Measurements from ENCODE around the gene INKA2.

The INKA2 gene

GRCh38 chr1:111769517-111770146 is 30.4 kb upstream of the INKA2 start:
- Histone ChIP-seq H3K4me1 (ENCODE audit: insufficient read depth, low read length) (no peaks in the 10 kb centered on the region), H3K36me3 (ENCODE audit: insufficient read depth, low read length) (peaks cover 48% of the 10 kb centered on the region), H3K9me3 (ENCODE audit: insufficient read depth, low read depth, low read length) (no peaks in the 10 kb centered on the region), H3K4me3 (ENCODE audit: low read length) (no peak overlapping the region), H3K27me3 (ENCODE audit: insufficient read depth, low read length) (no peaks in the 10 kb centered on the region), H3K27ac (ENCODE audit: low read depth, low read length) (no peak overlapping the region), H3K9ac (ENCODE audit: low read depth, low read length) (no peak overlapping the region)
- 91% methylated on average over 6 of the region's 6 CpGs for WGBS

GRCh38 chr1:111768625-111769024 is 29.4 kb upstream of the INKA2 start:
- Histone ChIP-seq H3K36me3 (ENCODE audit: insufficient read depth, low read length) (peaks cover 58% of the 10 kb centered on the region), H3K9me3 (ENCODE audit: insufficient read depth, low read depth, low read length) (no peaks in the 10 kb centered on the region), H3K27ac (ENCODE audit: low read depth, low read length) (no peak overlapping the region), H3K4me3 (ENCODE audit: low read length) (no peak overlapping the region), H3K4me1 (ENCODE audit: insufficient read depth, low read length) (no peaks in the 10 kb centered on the region), H3K9ac (ENCODE audit: low read depth, low read length) (no peak overlapping the region), H3K27me3 (ENCODE audit: insufficient read depth, low read length) (no peaks in the 10 kb centered on the region)

GRCh38 chr1:111768023-111768422 is 28.8 kb upstream of the INKA2 start:
- H3K9me3 ChIP-seq (ENCODE audit: insufficient read depth, low read depth, low read length) = no peaks in the 10 kb centered on the region
- no peak overlapping the region for H3K27ac ChIP-seq (ENCODE audit: low read depth, low read length)
- no peaks in the 10 kb centered on the region for H3K27me3 ChIP-seq (ENCODE audit: insufficient read depth, low read length)
- peaks cover 64% of the 10 kb centered on the region for H3K36me3 ChIP-seq (ENCODE audit: insufficient read depth, low read length)
- H3K4me1 ChIP-seq (ENCODE audit: insufficient read depth, low read length) = no peaks in the 10 kb centered on the region
- H3K9ac ChIP-seq (ENCODE audit: low read depth, low read length) = no peak overlapping the region
- no peak overlapping the region for H3K4me3 ChIP-seq (ENCODE audit: low read length)

GRCh38 chr1:111762332-111762731 is 23.1 kb upstream of the INKA2 start:
- no peaks in the 10 kb centered on the region for H3K27me3 ChIP-seq (ENCODE audit: insufficient read depth, low read length)
- H3K9ac ChIP-seq (ENCODE audit: low read depth, low read length) = no peak overlapping the region
- no peak overlapping the region for H3K4me3 ChIP-seq (ENCODE audit: low read length)
- H3K4me1 ChIP-seq (ENCODE audit: insufficient read depth, low read length) = no peaks in the 10 kb centered on the region
- WGBS = 96% methylated on average over 1 of the region's 2 CpGs
- H3K9me3 ChIP-seq (ENCODE audit: insufficient read depth, low read depth, low read length) = no peaks in the 10 kb centered on the region
- no peak overlapping the region for H3K27ac ChIP-seq (ENCODE audit: low read depth, low read length)
- H3K36me3 ChIP-seq (ENCODE audit: insufficient read depth, low read length) = peaks cover 97% of the 10 kb centered on the region

GRCh38 chr1:111761717-111762116 is 22.5 kb upstream of the INKA2 start:
- WGBS = 96% methylated on average over 1 of the region's 2 CpGs
- H3K36me3 ChIP-seq (ENCODE audit: insufficient read depth, low read length) = peaks cover 92% of the 10 kb centered on the region
- no peak overlapping the region for H3K9ac ChIP-seq (ENCODE audit: low read depth, low read length)
- H3K27me3 ChIP-seq (ENCODE audit: insufficient read depth, low read length) = no peaks in the 10 kb centered on the region
- H3K27ac ChIP-seq (ENCODE audit: low read depth, low read length) = no peak overlapping the region
- peaks cover 3% of the 10 kb centered on the region; the same call in 1 of the 2 replicates for H3K4me1 ChIP-seq (ENCODE audit: insufficient read depth, low read length)
- H3K9me3 ChIP-seq (ENCODE audit: insufficient read depth, low read depth, low read length) = no peaks in the 10 kb centered on the region
- H3K4me3 ChIP-seq (ENCODE audit: low read length) = no peak overlapping the region

GRCh38 chr1:111758373-111758772 is 19.2 kb upstream of the INKA2 start:
- H3K9ac ChIP-seq (ENCODE audit: low read depth, low read length) = no peak overlapping the region
- H3K27me3 ChIP-seq (ENCODE audit: insufficient read depth, low read length) = no peaks in the 10 kb centered on the region
- no peak overlapping the region for H3K4me3 ChIP-seq (ENCODE audit: low read length)
- no peaks in the 10 kb centered on the region for H3K9me3 ChIP-seq (ENCODE audit: insufficient read depth, low read depth, low read length)
- 78% methylated on average over 2 of the region's 2 CpGs for WGBS
- H3K4me1 ChIP-seq (ENCODE audit: insufficient read depth, low read length) = peaks cover 11% of the 10 kb centered on the region
- peaks cover 59% of the 10 kb centered on the region for H3K36me3 ChIP-seq (ENCODE audit: insufficient read depth, low read length)
- H3K27ac ChIP-seq (ENCODE audit: low read depth, low read length) = no peak overlapping the region

GRCh38 chr1:111756124-111756513 is 16.9 kb upstream of the INKA2 start:
- peak overlapping the region; percentile 85 for H3K4me3 ChIP-seq (ENCODE audit: low read length)
- under 1% methylated on average over 35 of the region's 35 CpGs for WGBS
- peak overlapping the region; percentile 94 for H3K9ac ChIP-seq (ENCODE audit: low read depth, low read length)
- H3K27ac ChIP-seq (ENCODE audit: low read depth, low read length) = peak overlapping the region; percentile 95
- no peaks in the 10 kb centered on the region for H3K27me3 ChIP-seq (ENCODE audit: insufficient read depth, low read length)
- no peaks in the 10 kb centered on the region for H3K9me3 ChIP-seq (ENCODE audit: insufficient read depth, low read depth, low read length)
- H3K36me3 ChIP-seq (ENCODE audit: insufficient read depth, low read length) = peaks cover 36% of the 10 kb centered on the region
- peaks cover 11% of the 10 kb centered on the region for H3K4me1 ChIP-seq (ENCODE audit: insufficient read depth, low read length)

- Histone ChIP-seq H3K9ac (ENCODE audit: low read depth, low read length) (peak within 1 kb of the TSS; percentile 94), H3K27me3 (ENCODE audit: insufficient read depth, low read length) (no peaks in the 10 kb centered on the region), H3K4me3 (ENCODE audit: low read length) (peak within 1 kb of the TSS; percentile 85), H3K27ac (ENCODE audit: low read depth, low read length) (peak within 1 kb of the TSS; percentile 95), H3K36me3 (ENCODE audit: insufficient read depth, low read length) (peaks cover 30% of the 10 kb centered on the region), H3K4me1 (ENCODE audit: insufficient read depth, low read length) (peaks cover 11% of the 10 kb centered on the region), H3K9me3 (ENCODE audit: insufficient read depth, low read depth, low read length) (no peaks in the 10 kb centered on the region)
- WGBS = under 1% methylated on average over 67 of the region's 67 CpGs
These were observed 16.3 kb upstream of the INKA2 start, which contains the start of gene DDX20 for GRCh38 chr1:111755331-111756123. TSS of gene DDX20 (plus strand) at chr1:111755901. CDS start at chr1:111755925, 24 bp downstream.

- H3K9me3 ChIP-seq (ENCODE audit: insufficient read depth, low read depth, low read length) = no peaks in the 10 kb centered on the region
- no peaks in the 10 kb centered on the region for H3K27me3 ChIP-seq (ENCODE audit: insufficient read depth, low read length)
- peaks cover 25% of the 10 kb centered on the region for H3K36me3 ChIP-seq (ENCODE audit: insufficient read depth, low read length)
- H3K27ac ChIP-seq (ENCODE audit: low read depth, low read length) = peak overlapping the region; percentile 95
- peak overlapping the region; percentile 85 for H3K4me3 ChIP-seq (ENCODE audit: low read length)
- 4% methylated on average over 12 of the region's 12 CpGs for WGBS
- peaks cover 11% of the 10 kb centered on the region for H3K4me1 ChIP-seq (ENCODE audit: insufficient read depth, low read length)
- H3K9ac ChIP-seq (ENCODE audit: low read depth, low read length) = peak overlapping the region; percentile 94
These were observed 15.8 kb upstream of the INKA2 start for GRCh38 chr1:111754984-111755330.

GRCh38 chr1:111751906-111752575 is 12.8 kb upstream of the INKA2 start:
- Histone ChIP-seq H3K27me3 (ENCODE audit: insufficient read depth, low read length) (no peaks in the 10 kb centered on the region), H3K36me3 (ENCODE audit: insufficient read depth, low read length) (no peaks in the 10 kb centered on the region), H3K9ac (ENCODE audit: low read depth, low read length) (no peak overlapping the region), H3K27ac (ENCODE audit: low read depth, low read length) (no peak overlapping the region), H3K4me3 (ENCODE audit: low read length) (no peak overlapping the region), H3K9me3 (ENCODE audit: insufficient read depth, low read depth, low read length) (no peaks in the 10 kb centered on the region), H3K4me1 (ENCODE audit: insufficient read depth, low read length) (peaks cover 30% of the 10 kb centered on the region)
- WGBS = 71% methylated on average over 2 of the region's 2 CpGs

- whole genome bisulfite sequencing = 88% methylated on average over 2 of the region's 2 CpGs
- Histone ChIP-seq H3K4me1 (ENCODE audit: insufficient read depth, low read length) (peaks cover 26% of the 10 kb centered on the region), H3K36me3 (ENCODE audit: insufficient read depth, low read length) (no peaks in the 10 kb centered on the region), H3K9ac (ENCODE audit: low read depth, low read length) (no peak overlapping the region), H3K27ac (ENCODE audit: low read depth, low read length) (no peak overlapping the region), H3K9me3 (ENCODE audit: insufficient read depth, low read depth, low read length) (no peaks in the 10 kb centered on the region), H3K4me3 (ENCODE audit: low read length) (no peak overlapping the region), H3K27me3 (ENCODE audit: insufficient read depth, low read length) (no peaks in the 10 kb centered on the region)
These were observed 11.7 kb upstream of the INKA2 start for GRCh38 chr1:111750856-111751255.

Measured in HUES64 (cell line).